Mucosa of stomach (tissue), 1 donor: ENCODE data around the gene SLC6A7.
"Not testable (repeated sequence)": the region's sequence is repeated elsewhere in the genome, so short reads cannot be mapped to it uniquely, and the experiment has no call there.

Experiments used
- H3K27me3 ChIP-seq: one replicate; pipeline ENCODE4 v1.7.0; 2013; ENCODE audit warnings: mild to moderate bottlenecking, low read length; ENCODE audit not compliant: control insufficient read depth, insufficient read depth
- H3K36me3 ChIP-seq: one replicate; pipeline ENCODE4 v1.7.0; 2013; ENCODE audit warnings: low read length; ENCODE audit not compliant: control insufficient read depth, insufficient read depth
- H3K4me1 ChIP-seq: one replicate; pipeline ENCODE4 v1.7.0; 2013; ENCODE audit warnings: mild to moderate bottlenecking, low read length; ENCODE audit not compliant: control insufficient read depth, insufficient read depth
- H3K4me3 ChIP-seq: one replicate; pipeline ENCODE4 v1.7.0; 2013; ENCODE audit warnings: low read length
- H3K9ac ChIP-seq: one replicate; pipeline ENCODE4 v1.7.0; 2013; ENCODE audit warnings: mild to moderate bottlenecking, low read length, moderate library complexity
- H3K9me3 ChIP-seq: one replicate; pipeline ENCODE4 v1.7.0; 2013; ENCODE audit warnings: mild to moderate bottlenecking, low read length, moderate library complexity; ENCODE audit not compliant: control insufficient read depth
- donor health status: Pancreatic carcinoma.

The SLC6A7 gene

GRCh38 chr5:150246429-150246828 lies 56.6 kb downstream of the SLC6A7 start:
- no peak overlapping the region for H3K9ac ChIP-seq
- H3K9me3 ChIP-seq, result no peaks in the 10 kb centered on the region
- H3K36me3 ChIP-seq, result no peaks in the 10 kb centered on the region
- H3K27me3 ChIP-seq, result no peaks in the 10 kb centered on the region
- H3K4me1 ChIP-seq, result no peaks in the 10 kb centered on the region
- no peak overlapping the region for H3K4me3 ChIP-seq

- no peak overlapping the region for H3K9ac ChIP-seq
- H3K27me3 ChIP-seq, result no peaks in the 10 kb centered on the region
- no peaks in the 10 kb centered on the region for H3K4me1 ChIP-seq
Observed at GRCh38 chr5:150246835-150247234, 57.0 kb downstream of the SLC6A7 start.

GRCh38 chr5:150247726-150248125 lies 57.9 kb downstream of the SLC6A7 start:
- H3K4me1 ChIP-seq, result no peaks in the 10 kb centered on the region
- no peaks in the 10 kb centered on the region for H3K27me3 ChIP-seq
- H3K9me3 ChIP-seq, result no peaks in the 10 kb centered on the region
- no peak overlapping the region for H3K9ac ChIP-seq
- no peak overlapping the region for H3K4me3 ChIP-seq
- no peaks in the 10 kb centered on the region for H3K36me3 ChIP-seq

More at GRCh38 chr5:150246835-150247234, 57.0 kb downstream of the SLC6A7 start:
- no peaks in the 10 kb centered on the region for H3K36me3 ChIP-seq
- no peak overlapping the region for H3K4me3 ChIP-seq
- no peaks in the 10 kb centered on the region for H3K9me3 ChIP-seq

GRCh38 chr5:150248493-150248892 lies 58.6 kb downstream of the SLC6A7 start:
- H3K27me3 ChIP-seq, H3K36me3 ChIP-seq, H3K4me1 ChIP-seq, H3K9ac ChIP-seq, H3K9me3 ChIP-seq, H3K4me3 ChIP-seq: not testable (repeated sequence)

GRCh38 chr5:150248946-150249345 lies 59.1 kb downstream of the SLC6A7 start:
- Histone ChIP-seq H3K9ac (no peak overlapping the region), H3K4me1 (no peaks in the 10 kb centered on the region), H3K4me3 (no peak overlapping the region), H3K9me3 (no peaks in the 10 kb centered on the region), H3K27me3 (no peaks in the 10 kb centered on the region), H3K36me3 (no peaks in the 10 kb centered on the region)

GRCh38 chr5:150249744-150250143 lies 59.9 kb downstream of the SLC6A7 start:
- H3K27me3 ChIP-seq, result no peaks in the 10 kb centered on the region
- no peak overlapping the region for H3K9ac ChIP-seq
- H3K9me3 ChIP-seq, result no peaks in the 10 kb centered on the region
- no peaks in the 10 kb centered on the region for H3K4me1 ChIP-seq
- H3K36me3 ChIP-seq, result no peaks in the 10 kb centered on the region
- H3K4me3 ChIP-seq, result no peak overlapping the region

GRCh38 chr5:150251504-150251903 lies 61.6 kb downstream of the SLC6A7 start:
- H3K27me3 ChIP-seq, result no peaks in the 10 kb centered on the region
- H3K4me3 ChIP-seq, result no peak overlapping the region
- no peaks in the 10 kb centered on the region for H3K4me1 ChIP-seq
- H3K36me3 ChIP-seq, result no peaks in the 10 kb centered on the region
- no peaks in the 10 kb centered on the region for H3K9me3 ChIP-seq
- H3K9ac ChIP-seq, result no peak overlapping the region

GRCh38 chr5:150252489-150252888 lies 62.6 kb downstream of the SLC6A7 start:
- H3K4me3 ChIP-seq, result no peak overlapping the region
- H3K9ac ChIP-seq, result no peak overlapping the region
- no peaks in the 10 kb centered on the region for H3K9me3 ChIP-seq
- H3K36me3 ChIP-seq, result no peaks in the 10 kb centered on the region
- no peaks in the 10 kb centered on the region for H3K4me1 ChIP-seq
- no peaks in the 10 kb centered on the region for H3K27me3 ChIP-seq

GRCh38 chr5:150253416-150254208 lies 63.8 kb downstream of the SLC6A7 start:
- H3K9me3 ChIP-seq, result no peaks in the 10 kb centered on the region
- no peaks in the 10 kb centered on the region for H3K36me3 ChIP-seq

GRCh38 chr5:150254363-150254762 lies 64.5 kb downstream of the SLC6A7 start:
- Histone ChIP-seq H3K4me1 (no peaks in the 10 kb centered on the region), H3K36me3 (no peaks in the 10 kb centered on the region), H3K4me3 (no peak overlapping the region), H3K27me3 (no peaks in the 10 kb centered on the region), H3K9me3 (no peaks in the 10 kb centered on the region), H3K9ac (no peak overlapping the region)

More at GRCh38 chr5:150253416-150254208, 63.8 kb downstream of the SLC6A7 start:
- Histone ChIP-seq H3K9ac (no peak overlapping the region), H3K27me3 (no peaks in the 10 kb centered on the region), H3K4me1 (no peaks in the 10 kb centered on the region), H3K4me3 (no peak overlapping the region)

- no peak overlapping the region for H3K4me3 ChIP-seq
- H3K9ac ChIP-seq, result no peak overlapping the region
Observed at GRCh38 chr5:150254774-150255173, 64.9 kb downstream of the SLC6A7 start.

GRCh38 chr5:150255659-150256409 lies 66.0 kb downstream of the SLC6A7 start:
- no peaks in the 10 kb centered on the region for H3K27me3 ChIP-seq
- H3K9me3 ChIP-seq, result no peaks in the 10 kb centered on the region
- no peak overlapping the region for H3K9ac ChIP-seq
- no peaks in the 10 kb centered on the region for H3K36me3 ChIP-seq
- H3K4me1 ChIP-seq, result no peaks in the 10 kb centered on the region
- H3K4me3 ChIP-seq, result no peak overlapping the region

More at GRCh38 chr5:150254774-150255173, 64.9 kb downstream of the SLC6A7 start:
- Histone ChIP-seq H3K36me3 (no peaks in the 10 kb centered on the region), H3K9me3 (no peaks in the 10 kb centered on the region), H3K4me1 (no peaks in the 10 kb centered on the region), H3K27me3 (no peaks in the 10 kb centered on the region)
